ENCODE measurements around the gene CSRP1.

GRCh38 chr1:201454608-201455007, 52.3 kb downstream of the CSRP1 start:
- no peak for TF ChIP-seq KDM5A (IDR thresholded peaks at IDR 0.05; ENCODE audit: borderline replicate concordance, low read length)
- no peak for TF ChIP-seq EZH2 (conservative IDR thresholded peaks at IDR 0.05; ENCODE audit: low read depth, low read length)
- TF ChIP-seq MAX (IDR thresholded peaks at IDR 0.05), result no peak
- no peak for TF ChIP-seq MTERF4 (CRISPR knock-in tag; IDR thresholded peaks at IDR 0.05)
- TF ChIP-seq HMG20B (CRISPR knock-in tag; conservative IDR thresholded peaks at IDR 0.05), result no peak
- no peak for TF ChIP-seq MAZ (IDR thresholded peaks at IDR 0.05; ENCODE audit: borderline replicate concordance, low read depth, low read length)
- TF ChIP-seq MAZ (CRISPR knock-in tag; IDR thresholded peaks at IDR 0.05; ENCODE audit: low read depth), result no peak
- TF ChIP-seq ZMYM3 (CRISPR knock-in tag; IDR thresholded peaks at IDR 0.05), result no peak
- TF ChIP-seq RNF2 (conservative IDR thresholded peaks at IDR 0.05; ENCODE audit: low read depth), result no peak
- no peak for TF ChIP-seq POLR2AphosphoS5 (IDR thresholded peaks at IDR 0.05; ENCODE audit: low read depth, low read length)
